ENCODE results near the gene PRKRIP1. TPM values are rescaled to one million over a fixed set of nuclear protein-coding genes. Genes with fewer than 3 reads are reported as not detected.

The PRKRIP1 gene
- total RNA-seq, 1 donor from 2014 or later, result 15.4 TPM

DNA sequence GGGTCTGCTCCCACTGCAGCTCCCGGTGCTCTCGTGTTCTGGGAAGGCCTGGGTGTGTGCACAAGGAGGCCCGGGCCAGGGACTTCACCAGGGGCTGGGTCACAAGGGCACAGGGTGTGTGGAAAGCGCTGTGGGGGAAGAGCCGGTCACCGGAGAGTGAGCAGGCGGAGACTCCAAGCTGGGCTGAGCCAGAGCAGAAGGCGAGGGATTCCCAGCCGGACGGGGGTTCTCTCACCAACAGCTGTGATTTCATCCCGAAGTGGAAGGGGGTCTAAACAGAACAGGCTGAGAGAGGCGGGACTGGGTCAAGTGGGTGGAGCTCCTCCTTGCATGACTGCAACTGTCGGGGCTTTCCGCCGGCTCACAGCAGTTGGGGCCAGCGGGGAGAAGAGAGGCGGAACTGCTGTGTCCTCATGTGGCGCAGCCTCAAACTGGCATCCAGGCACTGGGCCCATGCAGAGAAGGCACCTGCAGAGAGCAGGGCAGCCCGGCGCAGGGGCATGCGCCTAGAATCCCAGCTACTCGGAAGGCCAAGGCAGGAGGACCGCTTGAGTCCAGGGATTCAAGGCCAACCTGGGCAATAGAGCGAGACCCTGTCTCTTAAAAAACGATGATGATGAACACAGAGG is 29.6 kb downstream of the PRKRIP1 start:
- intact Hi-C loops (cut with DNase I), result no loop called here
- peak; percentile 93 for DNase-seq (ENCODE audit: low spot score)

DNA sequence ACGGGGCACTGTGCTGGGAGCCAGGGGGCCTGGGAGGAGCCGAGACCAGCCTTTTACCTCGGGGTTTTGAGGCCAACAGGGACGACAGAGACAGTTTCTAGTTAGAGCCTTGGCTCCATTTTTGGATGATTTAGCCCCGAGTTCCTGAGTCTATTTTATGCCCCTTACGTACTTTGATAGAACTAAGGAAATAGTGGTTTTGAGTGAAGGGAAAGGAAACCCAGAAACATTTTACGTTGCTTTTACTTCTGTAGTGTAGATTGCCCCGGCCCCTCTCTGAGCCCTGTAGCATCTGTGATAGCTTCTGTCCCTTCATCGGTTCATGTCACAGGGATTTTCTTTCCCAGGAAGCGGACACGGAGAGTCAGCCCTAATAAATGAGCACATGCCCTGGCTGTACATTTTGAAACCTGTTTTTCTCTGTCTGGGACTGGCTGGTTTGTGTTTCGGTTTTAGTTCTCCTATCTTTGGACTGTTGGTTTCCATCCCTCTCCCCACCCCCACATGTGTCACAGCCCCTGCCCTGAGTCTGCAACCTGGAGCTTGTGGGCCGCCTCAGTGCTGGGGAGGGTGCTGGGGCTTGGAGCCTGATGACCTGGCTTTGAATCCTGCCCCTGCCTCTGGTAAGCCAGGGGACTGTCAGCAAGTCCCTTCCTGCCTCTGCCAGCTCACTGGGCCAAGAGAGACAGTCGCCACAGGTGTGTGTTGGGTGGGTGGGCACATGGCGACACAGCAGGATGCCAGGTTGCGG is 30.3 kb downstream of the PRKRIP1 start:
- intact Hi-C loops (cut with DNase I), result no loop called here
- DNase-seq (ENCODE audit: low spot score), result no peak

DNA sequence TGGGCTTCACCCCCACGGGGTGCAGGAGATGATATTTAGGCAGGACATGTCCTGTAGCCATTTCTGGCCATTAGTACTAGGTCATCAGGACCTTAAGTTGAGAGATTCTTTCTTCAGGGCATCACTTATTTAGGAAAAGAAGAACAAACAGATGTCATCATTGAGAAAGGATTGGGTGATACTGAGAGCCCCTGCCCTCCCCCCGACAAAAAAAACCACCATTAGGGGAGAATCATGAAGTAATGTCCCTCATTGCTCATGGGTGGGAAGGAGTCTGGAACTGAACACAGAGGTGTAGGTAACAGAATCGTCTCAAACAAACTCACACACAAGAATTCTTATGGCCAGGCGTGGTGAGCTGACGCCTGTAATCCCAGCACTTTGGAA is 30.8 kb downstream of the PRKRIP1 start:
- no peak for DNase-seq (ENCODE audit: low spot score)
- intact Hi-C loops (cut with DNase I), result no loop called here

DNA sequence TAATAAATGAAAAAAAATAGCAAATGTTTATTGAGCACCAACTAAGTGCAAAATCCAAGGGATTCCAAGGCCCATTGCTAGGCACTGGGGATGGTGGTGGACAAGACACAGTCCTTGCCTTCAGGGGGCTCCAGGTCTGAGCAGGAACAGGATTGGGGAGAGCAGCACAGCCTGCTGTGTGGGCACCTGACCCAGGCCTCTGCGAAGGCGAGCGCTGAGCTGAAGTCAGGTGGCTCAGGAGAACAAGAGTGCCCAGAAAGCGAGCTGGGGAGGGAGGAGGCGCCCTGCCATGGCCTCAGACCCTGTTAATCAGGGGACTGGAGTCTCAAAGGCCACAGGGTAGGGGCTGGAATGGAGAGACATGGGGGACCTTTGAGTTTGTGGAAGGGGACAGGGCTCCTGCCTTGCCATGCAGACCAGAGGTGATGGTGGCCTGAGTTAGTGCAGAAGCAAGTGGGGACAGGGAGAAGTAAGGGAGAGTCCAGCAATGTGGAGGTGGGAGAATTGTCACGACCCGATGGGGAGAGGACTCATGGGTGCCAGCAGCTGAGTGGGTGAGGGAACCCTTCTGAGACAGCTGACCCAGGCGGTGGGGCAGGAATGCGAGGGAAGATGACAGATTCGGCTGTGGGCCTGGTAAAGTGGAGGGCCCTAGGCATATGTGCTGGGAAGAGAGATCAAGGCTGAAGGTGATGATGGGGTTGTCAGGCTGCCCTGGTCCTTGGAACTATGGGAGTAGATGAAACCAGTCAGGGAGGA is 33.2 kb downstream of the PRKRIP1 start:
- DNase-seq (ENCODE audit: low spot score), result no peak
- intact Hi-C loops (cut with DNase I), result no loop called here

DNA sequence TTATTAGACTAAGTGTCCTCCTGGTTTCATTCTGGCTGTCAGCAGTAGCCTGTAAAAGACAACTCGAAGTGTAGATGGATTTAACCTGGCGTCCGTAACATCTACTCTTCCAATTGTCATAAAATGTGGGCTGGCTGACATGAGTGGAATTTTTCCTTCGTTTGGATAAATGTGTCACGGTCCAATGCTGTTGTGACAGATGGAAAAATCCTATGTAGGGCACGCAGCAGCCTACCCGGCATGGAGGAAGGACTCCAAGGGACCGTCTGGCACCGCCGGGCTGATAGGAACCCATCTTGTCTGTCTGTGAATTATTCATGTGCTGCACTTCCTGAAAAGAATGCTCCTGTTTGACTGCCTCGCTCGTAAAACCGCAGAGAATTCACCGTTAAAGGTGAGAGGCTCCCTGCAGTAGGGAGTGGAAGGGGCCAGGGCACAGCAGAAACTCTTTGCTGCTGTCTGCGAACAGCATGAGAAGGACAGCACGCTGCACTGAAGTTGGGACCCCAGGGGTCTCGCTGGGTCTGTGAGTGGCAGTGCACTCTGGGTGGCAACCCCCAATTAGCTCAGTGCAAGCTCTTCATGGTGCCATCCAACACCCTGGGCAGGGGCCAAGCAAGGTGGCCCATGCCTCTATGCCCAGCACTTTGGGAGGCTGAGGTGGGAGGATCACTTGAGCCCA is 35.6 kb downstream of the PRKRIP1 start:
- intact Hi-C loops (cut with DNase I), result no loop called here
- no peak for DNase-seq (ENCODE audit: low spot score)

DNA sequence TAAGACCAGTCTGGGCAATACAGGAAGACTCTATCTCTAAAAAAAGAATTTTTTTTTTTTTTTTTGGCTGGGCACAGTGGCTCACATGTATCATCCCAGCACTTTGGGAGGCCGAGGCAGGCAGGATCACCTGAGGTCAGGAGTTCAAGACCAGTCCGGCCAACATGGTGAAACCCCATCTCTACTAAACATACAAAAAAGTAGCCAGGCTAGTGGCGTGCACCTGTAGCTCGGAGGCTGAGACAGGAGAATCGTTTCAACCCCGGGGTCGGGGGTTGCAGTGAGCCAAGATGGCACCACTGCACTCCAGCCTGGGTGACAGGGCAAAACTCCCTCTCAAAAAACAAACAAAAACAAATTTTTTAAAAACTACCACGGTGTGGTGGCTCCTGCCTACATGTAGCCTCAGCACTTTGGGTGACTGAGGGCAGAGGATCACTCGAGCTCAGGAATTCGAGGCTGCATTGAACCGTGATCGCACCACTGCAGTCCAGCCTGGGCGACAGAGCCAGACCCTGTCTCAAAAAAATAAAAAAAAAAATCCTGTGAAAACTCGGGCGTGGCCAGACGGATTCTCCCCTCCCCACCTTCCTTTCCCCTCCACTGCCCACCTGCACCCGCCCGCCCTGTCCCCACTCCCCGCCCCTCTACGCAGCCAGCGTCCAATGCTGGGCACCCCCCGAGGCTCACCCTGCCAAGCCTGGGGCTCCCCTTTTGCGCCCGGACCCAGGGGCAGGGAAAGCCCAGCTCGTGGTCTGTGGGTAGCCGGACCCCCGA is 36.5 kb downstream of the PRKRIP1 start:
- DNase-seq (ENCODE audit: low spot score), result no peak
- intact Hi-C loops (cut with DNase I), result no loop called here

DNA sequence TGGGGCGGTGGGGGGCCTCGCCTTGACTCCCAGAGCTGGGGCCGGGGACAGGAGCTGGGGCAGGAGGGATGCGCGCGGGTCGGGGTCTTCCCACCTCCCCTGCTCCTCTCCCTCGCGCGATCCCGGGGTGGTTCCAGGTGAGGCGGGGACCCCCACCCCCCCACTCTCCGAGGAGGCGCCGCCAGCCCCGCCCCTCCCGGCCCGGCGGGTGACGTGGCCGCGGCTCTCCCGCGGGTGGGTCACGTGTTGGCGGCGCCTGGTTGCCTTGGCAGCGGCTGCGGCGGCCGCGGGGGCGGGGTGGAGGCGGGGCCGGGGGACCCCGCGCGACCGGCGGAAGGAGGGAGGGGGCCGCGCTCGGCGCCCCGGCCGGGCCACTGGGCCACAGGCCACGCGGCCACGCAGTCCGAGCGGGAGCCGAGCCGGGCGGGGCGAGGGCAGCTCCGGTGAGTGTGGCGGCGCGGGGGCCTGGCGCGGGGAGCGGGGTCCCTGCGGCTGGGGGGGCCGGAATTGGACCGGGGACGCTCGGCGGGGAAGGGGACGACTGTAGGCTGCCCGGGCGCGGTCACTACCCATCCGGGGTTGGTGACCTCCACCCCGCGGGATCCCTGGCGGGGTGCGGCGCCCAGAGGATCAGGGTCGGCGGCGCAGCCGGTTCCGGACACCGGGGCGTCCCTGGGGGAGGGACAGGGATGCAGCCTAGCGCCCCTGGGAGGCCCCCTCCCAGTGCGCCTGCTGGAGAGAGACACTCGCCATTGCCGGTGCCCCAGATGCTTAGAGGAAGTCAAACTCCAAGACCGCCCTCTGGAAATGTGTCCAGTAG is 37.3 kb downstream of the PRKRIP1 start, which contains the start of gene ORAI2:
Gene ORAI2 (plus strand): TSS at position 357 of the 820 bp plus-strand sequence. CDS start 5,382 bp downstream, outside the sequence.
- intact Hi-C loops (cut with DNase I), result no loop called here

DNA sequence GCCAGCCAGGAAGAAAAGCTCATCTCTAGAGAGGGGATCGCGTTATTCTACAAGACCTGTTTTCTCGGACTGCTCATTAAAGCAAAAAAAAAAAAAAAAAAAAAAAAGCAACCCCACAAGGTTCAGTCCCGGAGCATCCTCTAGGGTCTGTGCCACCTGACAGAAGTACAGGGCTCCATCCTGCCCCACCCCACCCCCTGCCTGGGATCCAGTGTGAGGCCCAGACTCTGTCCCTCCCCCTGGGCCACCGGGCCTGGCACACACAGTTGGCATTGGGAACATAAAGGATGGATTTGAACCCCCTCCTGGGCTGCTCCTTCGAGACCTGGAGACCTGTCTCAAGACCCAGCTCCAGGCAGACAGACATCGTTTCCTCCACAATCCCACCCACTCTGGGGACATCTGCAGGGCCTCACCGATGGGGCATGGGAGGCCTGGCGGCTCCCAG is 37.9 kb downstream of the PRKRIP1 start:
- intact Hi-C loops (cut with DNase I), result no loop called here
- no peak for DNase-seq (ENCODE audit: low spot score)

More for the DNA sequence above, 37.3 kb downstream of the PRKRIP1 start, which contains the start of gene ORAI2:
- DNase-seq (ENCODE audit: low spot score), result peak; percentile 95

DNA sequence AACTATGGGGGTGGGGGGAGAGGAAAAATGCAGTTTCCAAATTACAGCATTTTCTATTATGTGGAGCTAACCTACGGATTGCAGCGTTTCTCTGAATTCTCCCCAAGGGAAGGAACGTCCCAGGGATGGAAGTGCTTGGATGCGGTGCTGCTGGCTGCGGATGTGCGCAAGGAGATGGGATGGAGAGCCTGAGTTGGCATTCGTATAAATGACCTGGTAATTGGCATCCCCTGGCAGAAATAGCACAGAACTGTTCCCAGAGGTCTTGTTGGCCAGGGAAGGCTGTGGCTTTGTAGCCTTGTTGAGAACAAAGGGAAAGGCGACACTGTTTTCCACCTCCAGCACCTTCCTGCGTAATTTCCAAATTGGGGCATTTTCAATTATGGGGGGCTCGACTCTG is 40.0 kb downstream of the PRKRIP1 start:
- intact Hi-C loops (cut with DNase I), result no loop called here

DNA sequence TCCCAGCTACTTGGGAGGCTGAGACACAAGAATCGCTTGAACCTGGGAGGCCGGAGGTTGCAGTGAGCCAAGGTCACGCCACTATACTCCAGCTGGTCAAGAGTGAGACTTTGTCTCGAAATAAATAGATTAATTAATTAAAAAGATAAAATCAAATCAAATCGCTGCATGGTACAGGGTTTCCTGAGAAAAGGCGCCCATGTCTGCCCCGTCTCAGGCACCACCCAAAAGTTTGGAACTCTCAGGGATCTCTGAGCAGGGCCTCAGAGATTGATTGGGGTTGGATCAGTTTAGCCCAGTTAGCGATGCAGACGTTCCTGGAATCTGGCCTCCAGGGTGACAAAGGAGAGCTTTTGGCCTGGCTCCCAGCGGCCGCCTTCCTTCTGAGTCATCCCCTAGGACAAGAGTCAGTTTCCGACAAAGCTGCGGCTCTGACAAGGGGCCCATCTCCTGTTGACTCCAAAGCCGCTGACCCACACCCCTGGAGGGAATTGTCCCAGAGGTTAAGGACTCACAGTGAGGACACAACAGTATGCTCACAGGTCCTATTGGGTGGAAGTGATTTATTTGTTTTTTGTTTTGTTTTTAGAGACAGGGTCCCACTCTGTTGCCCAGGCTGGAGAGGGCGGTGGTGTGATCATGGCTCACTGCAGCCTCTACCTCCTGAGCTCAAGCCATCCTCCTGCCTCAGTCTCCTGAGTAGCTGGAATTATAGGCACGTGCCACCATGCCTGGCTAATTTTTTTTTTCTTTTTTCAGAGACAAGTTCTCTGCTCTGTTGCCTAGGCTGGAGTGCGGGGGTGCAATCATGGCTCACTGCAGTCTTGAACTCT is 44.0 kb downstream of the PRKRIP1 start:
- intact Hi-C loops (cut with DNase I), result no loop called here
- peak; percentile 85 for DNase-seq (ENCODE audit: low spot score)

More for the DNA sequence above, 40.0 kb downstream of the PRKRIP1 start:
- DNase-seq (ENCODE audit: low spot score), result no peak

DNA sequence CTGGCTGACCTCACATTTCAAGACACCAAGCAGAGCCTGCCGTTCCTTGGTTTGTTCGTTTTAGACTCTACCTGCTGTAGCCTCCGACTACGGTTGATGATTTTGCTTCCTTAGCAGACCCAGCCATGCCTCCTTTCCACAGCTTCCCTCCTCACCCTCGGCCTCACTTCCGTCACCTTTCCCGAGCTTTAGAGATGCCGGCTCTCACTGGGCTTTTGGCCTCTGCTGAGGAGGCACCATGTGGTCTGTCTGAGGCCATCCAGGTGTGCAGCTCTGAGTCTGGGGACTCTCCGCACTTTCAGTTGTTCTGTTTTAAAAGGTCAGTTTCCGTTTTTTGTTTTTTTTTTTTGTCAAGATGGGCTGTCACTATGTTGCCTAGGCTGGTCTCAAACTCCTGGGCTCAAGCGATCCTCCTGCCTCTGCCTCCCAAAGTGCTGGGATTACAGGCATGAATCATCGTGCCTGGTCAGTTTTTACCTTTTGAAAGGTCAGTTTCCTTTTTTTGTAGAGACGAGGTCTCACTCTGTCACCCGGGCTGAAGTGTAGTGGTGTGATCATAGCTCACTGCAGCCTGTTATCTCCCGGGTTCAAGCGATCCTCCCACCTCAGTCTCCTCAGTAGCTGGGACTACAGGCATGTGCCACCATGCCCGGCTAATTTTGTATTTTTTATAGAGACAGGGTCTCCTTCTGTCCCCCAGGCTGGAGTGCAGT is 49.0 kb downstream of the PRKRIP1 start:
- intact Hi-C loops (cut with DNase I), result no loop called here
- no peak for DNase-seq (ENCODE audit: low spot score)

DNA sequence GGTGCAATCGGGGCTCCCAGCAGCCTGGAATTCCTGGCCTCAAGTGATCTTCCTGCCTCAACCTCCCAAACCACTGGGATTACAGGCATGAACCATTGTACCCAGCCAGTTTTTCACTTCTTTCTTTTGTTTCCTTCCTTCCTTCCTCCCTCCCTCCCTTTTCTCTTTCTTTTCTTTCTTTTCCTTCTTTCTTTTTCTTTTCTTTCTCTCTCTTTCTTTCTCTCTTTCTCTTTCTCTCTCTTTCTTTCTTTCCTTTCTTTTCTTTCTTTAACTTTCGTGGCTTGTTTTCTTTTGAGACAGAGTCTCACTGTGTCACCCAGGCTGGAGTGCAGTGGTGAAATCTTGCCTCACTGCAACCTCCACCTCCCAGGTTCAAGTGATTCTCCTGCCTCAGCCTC is 49.5 kb downstream of the PRKRIP1 start:
- intact Hi-C loops (cut with DNase I), result no loop called here
- no peak for DNase-seq (ENCODE audit: low spot score)

DNA sequence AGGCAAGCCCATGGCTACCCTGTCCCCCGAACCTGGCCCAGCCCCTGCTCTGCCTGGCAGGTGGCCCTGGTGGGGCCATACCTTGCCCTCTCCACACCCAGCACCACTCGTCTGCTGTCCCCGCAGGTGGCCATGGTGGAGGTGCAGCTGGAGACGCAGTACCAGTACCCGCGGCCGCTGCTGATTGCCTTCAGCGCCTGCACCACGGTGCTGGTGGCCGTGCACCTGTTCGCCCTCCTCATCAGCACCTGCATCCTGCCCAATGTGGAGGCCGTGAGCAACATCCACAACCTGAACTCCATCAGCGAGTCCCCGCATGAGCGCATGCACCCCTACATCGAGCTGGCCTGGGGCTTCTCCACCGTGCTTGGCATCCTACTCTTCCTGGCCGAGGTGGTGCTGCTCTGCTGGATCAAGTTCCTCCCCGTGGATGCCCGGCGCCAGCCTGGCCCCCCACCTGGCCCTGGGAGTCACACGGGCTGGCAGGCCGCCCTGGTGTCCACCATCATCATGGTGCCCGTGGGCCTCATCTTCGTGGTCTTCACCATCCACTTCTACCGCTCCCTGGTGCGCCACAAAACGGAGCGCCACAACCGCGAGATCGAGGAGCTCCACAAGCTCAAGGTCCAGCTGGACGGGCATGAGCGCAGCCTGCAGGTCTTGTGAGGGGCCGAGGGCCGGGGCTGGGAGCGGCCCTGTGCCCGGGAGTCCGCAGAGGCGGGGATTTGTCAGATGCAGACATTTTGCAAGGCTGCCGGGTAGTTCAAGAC is 50.4 kb downstream of the PRKRIP1 start:
- no peak for DNase-seq (ENCODE audit: low spot score)
- intact Hi-C loops (cut with DNase I), result no loop called here

DNA sequence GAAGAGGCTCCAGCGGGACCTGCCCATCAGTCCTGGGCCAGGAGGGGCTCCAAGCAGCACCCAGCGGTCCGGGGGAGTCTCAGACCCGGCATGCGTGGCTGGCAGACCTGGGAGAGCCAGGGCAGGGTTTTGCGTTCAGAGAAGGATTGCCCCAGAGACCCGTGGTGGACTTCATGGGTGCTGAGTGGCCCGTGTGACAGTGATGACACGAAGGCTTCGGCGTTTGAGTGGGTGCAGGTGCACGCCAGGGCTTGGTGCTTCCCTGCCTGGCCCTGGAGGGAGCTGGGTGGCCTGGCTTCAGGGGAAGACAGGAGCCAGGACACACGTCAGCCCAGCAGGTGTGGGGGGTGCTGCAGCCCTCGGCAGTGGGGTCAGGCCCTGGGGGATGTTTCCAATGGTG is 51.1 kb downstream of the PRKRIP1 start:
- intact Hi-C loops (cut with DNase I), result no loop called here

DNA sequence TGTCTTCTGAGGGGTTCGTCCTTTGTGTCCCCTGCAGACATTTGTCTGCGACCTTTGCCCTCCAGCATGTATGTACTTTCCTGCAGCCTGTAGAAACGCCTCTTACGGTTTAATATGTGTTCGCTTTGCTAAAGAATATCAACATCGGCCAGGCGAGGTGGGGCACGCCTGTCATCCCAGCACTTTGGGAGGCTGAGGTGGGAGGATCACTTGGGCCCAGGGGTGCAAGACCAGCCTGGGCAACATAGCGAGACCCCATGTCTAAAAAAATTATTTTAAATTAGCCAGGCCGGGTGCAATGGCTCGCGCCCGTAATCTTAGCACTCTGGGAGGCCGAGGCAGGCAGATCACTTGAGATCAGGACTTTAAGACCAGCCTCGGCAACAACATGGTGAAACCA is 53.0 kb downstream of the PRKRIP1 start:
- intact Hi-C loops (cut with DNase I), result no loop called here
- DNase-seq (ENCODE audit: low spot score), result no peak

More for the DNA sequence above, 51.1 kb downstream of the PRKRIP1 start:
- DNase-seq (ENCODE audit: low spot score), result no peak

DNA sequence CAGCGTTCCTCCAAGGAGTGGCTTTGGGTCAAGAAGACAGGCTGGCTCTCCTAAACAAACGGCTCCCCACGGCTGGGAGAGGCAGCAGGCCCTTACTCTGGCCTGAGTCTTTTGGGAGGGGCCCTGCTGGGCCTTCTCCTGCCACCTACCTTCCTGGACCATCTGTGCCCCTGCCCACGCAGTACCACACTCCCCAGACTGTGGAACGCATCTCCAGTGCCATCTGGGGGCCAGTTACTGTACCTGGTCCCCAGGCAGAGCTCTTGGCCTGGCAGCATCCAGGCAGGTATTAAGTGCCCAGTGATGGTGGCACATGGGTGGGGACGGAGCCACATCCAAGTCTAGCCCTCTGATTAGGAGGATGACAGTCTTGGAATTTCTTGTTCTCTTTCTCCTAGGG is 54.1 kb downstream of the PRKRIP1 start:
- DNase-seq (ENCODE audit: low spot score), result no peak
- intact Hi-C loops (cut with DNase I), result no loop called here

Measured in cardiac septum (tissue), 1 donor.